Stimulated activated CD8-positive, alpha-beta memory T cell treated with anti-CD3 and anti-CD28 coated beads, Interleukin-12 subunit alpha, Interleukin-12 subunit beta, amount 100 ng/mL, for 1 hour (primary cell): ENCODE results near the gene ATG12.
"Not testable (repeated sequence)": the region's sequence is repeated elsewhere in the genome, so short reads cannot be mapped to it uniquely, and the experiment has no call there.

Source experiments
- DNase-seq: peaks from one replicate; pipeline ENCODE4 v3.0.0-alpha.2; 2020; ENCODE audit warnings: low read depth

Gene ATG12

DNA sequence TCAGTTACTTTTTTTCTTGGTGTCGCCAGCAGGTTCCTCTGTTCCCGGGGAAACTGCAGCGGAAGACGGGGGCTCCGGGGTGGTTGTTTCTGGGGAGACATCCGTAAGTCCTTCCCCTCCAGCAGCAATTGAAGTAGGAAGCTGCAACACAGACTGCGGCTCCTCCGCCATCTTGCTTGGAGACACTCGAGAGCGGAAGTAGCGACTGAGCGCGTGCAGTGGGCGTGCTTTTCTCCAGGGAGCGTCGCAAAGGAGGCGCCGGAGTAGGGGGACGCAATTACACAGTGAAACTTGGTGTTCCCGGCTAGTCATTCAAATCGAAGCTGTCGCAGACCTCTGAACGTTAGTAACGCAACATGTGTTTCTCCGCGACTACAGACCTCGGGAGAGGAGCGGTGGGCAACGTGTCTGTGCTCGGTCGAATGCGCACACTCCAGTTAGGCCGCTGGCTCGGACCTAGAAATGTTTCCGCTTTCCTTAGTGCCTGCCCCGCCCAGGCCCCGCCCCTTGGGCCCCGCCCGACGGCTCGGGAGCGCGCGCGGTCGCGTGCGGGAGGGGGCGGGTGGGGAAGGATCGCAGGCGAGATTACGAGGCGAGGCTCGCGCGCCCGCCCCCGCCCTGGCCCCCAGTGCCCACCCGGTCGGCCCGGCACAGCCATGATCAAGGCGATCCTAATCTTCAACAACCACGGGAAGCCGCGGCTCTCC is at the start of gene ATG12, which contains the start of gene AP3S1:
Gene ATG12, minus strand, starts transcription at position 184 of the 707 bp plus-strand sequence. Its CDS starts 13 bp downstream, at position 171.
Gene AP3S1, plus strand, starts transcription at position 554 of the 707 bp plus-strand sequence. Its CDS starts 103 bp downstream, at position 657.
- peak; percentile 84 for DNase-seq

DNA sequence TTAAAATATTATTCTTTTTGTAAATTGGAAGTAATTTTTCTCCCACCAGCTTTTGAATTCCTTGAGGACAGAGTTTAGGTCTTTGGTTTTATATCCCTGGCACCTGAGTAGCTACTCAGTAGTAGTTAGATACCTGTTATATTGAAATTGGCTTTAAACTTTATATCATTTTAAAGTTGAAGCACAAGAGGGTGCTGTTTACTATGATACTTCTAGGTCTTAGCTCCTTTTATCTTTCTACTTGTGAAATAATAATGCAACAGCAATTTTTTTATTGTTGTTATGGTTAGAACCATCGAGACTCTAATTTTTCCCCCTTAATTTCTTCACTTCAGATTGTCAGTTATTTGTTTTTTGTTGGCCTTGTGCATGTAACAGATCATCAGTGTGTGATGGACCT is 46.7 kb upstream of the ATG12 start:
- DNase-seq = no peak

DNA sequence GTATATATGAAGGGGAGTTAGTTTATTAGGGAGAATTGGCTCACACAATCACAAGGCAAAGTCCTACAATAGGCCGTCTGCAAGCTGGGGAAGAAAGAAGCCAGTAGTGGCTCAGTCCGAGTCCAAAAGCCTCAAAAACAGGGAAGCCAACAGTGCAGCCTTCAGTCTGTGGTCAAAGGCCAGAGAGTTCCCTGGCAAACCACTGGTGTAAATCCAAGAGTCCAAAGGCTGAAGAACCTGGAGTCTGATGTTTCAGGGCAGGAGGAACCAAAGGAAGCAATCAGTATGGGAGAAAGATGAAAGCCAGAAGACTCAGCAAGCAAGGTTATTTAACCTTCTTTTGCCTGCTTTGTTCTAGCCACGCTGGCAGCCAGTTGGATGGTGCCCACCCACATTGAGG is 43.8 kb upstream of the ATG12 start:
- DNase-seq = not testable (repeated sequence)

DNA sequence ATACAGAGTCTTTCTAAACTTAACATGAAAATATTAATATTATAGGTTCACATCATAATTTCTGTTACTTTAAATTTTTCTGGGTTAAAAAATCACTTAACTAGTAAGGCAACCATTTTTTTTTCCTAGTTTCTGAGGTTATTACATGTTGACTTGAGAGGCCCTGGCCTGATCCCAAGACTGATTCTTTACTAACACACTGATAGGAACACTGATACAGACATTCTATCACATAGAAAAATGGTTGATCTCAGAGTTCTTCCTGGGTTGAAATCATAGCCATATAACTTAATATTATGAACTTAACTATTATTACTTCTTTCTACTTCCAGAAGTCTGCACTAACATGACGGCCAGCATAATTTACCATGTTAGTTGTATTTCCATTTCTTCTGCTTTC is 43.3 kb upstream of the ATG12 start:
- no peak for DNase-seq

DNA sequence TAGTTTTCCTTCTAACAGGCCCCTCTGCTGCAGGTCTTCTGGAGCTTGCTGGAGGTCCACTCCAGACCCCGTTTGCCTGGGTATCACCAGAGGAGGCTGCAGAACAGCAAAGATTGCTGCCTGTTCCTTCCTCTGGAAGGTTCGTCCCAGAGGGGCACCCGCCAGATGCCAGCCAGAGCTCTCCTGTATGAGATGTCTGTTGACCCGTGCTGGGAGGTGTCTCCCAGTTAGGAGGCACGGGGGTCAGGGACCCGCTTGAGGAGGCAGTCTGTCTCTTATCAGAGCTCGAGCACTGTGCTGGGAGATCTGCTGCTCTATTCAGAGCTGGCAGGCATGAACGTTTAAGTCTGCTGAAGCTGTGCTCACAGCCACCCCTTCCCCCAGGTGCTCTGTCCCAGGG is 41.1 kb upstream of the ATG12 start:
- not testable (repeated sequence) for DNase-seq

DNA sequence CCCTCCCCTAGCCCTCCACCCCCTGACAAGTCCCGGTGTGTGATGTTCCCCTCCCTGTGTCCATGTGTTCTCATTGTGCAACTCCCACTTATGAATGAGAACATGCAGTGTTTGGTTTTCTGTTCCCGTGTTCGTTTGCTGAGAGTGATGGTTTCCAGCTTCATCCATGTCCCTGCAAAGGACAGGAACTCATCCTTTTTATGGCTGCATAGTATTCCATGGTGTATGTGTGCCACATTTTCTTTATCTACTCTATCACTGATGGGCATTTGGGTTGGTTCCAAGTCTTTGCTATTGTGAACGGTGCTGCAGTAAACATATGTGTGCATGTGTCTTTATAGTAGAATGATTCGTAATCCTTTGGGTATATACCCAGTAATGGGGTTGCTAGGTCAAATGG is 36.0 kb upstream of the ATG12 start:
- not testable (repeated sequence) for DNase-seq

DNA sequence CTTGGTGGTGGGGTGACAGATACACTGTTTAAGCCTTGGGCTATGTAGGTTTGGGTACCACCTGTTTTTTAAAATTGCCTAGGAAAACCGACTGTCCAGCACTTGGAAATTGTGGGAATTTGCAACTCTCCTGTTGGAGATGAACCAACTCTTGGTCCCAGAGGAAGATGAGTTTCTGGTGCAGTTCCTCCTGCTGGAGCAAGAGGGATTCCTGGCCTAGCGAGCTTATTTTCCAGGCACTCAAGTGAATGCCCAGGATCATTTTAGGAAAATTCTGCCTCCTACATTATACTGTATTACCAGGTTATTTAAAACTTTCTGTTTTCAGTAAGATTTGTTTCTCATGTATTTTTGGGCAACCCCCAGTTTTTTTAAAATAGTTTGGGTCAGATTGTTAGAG is 34.1 kb upstream of the ATG12 start:
- no peak for DNase-seq

DNA sequence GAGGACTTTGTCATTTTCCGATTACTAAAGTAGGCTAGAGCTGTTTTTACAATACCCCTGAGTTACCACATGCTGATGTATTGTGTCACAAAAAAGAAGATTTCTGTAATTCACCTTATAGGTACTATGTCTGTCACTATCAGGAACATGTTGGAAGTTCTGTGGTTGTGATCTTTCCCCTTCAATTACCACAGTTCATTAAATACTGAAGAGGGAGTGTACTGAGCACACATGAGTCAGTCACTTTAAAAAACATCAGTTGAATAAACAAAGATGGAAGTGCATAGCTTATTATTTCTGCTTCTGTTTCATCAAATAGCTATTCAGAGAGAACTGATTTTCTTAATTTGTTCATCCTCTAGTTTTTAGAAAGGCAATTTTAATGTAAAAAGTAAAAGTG is 32.0 kb upstream of the ATG12 start:
- no peak for DNase-seq

DNA sequence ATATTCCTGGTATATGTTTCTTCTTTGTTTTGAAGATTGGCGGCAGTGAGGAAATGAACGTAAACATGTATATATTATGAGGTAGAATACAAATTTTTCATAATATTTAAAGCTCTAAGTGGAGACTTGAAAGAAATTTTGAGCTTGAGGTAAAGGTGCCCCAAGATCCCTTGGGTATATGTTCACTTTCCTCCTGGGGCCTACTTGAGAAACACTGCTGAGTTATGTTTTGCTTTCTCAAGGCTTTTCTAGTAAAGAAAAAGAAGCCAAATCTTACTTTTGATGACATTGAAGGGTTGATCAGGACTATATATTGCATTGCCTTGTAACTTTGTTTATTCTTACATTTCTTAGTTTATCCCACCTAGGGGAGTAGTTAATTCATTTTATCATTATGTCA is 31.1 kb upstream of the ATG12 start:
- no peak for DNase-seq

DNA sequence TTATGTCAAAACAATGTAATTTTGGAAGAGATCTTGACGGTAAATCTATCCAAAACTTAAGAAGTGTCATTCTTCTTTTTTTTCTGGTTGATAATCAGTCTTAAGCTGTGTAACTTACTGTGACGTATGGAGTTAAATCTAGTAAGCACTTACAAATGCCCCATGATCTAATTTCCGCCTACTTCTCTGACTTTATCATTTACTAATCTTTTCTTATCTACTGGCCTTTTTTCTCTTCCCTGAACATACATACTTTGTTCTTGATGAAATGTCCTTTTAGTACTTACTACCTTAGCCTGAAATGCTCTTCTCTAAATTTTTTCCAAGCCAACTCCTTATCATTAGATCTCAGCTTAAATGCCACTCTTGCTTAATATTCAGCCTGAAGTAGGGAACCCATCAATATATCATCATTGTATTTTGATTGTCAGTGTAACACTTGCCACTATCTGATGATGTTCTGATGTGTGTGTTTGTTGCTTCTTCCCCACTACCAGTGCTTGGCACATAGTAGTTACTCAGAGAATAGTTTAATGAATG is 28.0 kb upstream of the ATG12 start:
- DNase-seq = no peak

DNA sequence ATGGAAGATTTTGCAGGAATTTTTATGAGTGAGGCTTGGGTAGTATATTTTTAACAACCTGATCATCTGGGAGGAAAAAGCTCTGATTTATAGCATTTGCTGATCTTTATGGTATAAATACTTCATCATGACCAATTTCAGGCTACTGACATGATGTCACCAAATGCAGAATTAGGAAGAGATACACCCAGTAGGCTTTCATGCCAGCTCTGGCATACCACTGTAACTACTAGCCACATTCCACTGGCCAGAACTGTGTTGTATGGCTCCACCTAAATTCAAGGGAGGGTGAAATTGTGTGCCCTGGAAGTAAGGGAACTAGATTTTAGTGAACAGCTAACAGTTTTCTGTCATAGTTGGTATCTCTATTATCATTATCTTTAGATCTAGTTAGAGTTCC is 18.0 kb upstream of the ATG12 start:
- DNase-seq = no peak

DNA sequence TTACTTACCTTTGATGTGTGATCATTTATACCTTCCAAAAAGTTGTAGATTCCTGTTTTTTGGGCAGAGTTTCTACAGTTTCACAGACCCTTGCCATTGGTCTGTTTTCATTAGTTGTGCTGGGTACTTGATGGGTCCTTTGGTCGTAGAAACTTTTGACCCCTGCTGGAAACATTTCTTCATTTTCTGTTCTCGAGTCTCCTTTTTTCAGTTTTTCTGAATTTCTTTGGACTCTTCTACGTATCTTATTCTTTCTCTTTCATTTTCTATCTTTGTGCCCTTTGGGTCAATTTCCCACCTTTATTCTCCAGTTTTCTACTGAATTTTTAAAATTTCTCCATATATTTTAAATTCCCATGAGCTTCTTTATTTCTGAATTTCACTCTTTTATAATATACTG is 17.0 kb upstream of the ATG12 start:
- DNase-seq = no peak

DNA sequence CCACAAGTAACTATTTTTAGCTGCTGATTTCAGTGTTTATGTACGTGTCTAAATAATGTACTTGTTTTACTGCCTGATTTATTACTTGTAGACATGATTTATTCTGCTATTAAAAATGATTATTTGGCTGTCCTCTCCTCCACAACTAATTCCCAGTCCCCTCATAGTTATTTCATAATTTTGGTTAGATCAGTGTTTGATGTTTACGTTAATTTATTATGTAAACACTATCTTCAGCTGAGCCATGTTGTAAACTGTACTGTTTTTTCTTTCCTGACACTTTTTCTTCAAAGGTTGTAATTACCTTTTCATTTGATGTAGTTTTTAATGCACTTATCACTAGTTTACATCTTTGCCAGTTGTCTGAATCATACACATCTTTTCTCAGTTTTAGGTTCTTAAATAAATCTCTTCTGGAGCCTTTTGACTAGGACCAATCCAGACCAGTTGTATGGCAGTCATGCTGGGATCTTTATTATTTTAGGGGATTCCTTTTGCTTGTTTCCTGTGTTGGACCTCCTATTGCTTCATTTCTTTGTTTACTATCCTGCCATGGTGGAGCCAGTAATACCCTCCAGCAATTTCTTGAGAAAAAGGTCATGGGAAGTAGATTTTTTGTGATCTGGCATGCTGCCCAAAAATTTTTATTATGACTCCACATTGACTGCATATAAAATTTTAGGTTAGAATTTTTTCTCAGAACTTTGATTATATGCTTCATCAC is 16.4 kb upstream of the ATG12 start:
- DNase-seq = no peak

DNA sequence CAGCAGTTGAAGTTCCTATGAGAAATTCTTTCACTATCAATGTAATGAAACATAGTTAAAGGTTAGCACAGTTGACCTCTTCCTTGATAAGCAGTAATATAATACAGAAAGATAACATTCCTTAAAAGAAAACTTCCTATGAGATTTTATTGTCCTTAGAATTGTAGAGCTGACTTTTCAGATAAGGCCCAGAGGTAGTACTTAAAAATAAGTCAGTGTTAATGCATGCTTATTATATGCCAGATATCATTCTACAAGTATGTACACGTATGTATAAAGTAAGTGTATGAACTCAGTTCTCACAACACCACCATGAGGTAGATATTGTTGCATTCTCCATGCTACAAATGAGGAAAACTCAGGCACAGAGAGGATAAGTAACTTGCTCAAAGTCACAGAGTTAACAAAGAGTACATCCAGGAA is 15.7 kb upstream of the ATG12 start:
- DNase-seq = no peak

DNA sequence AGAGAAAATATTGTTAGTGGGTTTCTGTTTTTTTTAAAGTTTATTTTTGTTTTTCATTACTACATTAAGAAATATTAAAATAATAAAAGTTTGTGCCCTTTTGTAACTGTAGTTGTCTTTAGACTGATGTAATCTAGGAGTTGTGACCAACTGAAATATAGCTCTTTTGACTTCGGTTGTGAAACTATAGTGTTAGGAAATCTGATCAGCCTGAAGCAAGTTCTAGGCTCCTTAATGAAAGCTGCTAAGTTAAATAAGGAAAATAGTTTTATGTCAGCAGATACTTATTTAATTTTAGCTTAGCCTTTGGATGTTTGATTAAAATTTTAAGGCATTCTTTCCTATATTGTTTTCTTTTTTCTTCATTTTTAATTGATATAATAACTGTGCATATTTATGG is 14.6 kb upstream of the ATG12 start:
- no peak for DNase-seq

DNA sequence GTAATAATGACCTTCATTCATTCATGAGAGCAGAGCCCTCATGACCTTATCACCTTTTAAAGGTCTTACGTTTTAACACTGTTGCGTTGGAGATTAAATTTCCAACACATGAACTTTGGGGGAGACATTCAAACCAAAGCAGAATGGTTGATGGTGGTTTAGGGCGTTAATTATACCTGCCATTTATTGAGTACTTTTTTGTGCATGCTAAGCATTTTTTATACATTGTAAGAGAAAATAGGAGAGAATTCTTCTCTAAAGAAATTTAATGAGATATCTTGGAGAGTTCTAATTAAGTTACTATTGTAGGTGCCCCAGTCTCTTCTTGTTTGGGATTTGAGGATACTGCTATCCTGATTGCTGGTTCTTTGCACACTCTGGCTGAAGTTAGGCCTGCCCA is 12.8 kb upstream of the ATG12 start:
- no peak for DNase-seq

DNA sequence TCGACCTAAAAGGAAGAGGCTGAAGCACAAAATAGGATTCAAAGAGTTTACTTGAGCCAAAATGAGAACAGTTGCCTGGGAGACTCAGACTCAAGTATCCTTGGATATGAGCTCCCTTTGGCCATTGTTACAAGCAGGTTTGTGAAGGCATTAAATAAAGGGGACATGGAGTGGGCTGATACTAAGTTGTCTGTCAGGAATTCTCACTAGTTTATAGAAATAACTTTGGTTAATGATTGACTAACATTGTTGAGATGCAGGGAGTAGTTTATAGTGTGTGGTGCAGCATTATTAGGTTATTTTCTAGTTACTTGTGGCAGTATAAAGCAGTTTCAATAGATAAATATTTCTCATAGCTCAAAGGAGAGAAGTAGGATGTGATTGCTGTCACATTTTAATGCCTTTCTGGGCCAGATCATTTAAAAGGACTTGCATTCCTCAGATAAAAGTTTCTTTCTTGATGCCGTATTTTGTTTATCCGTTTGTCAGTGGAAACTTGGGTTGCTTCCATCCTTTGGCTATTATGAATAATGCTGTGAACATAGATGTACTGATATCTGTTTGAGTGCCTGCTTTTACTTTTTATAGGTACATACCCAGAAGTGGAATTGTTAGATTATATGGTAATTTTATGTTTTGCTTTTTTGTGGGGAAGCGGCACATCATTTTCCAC is 9.5 kb upstream of the ATG12 start:
- DNase-seq = no peak

DNA sequence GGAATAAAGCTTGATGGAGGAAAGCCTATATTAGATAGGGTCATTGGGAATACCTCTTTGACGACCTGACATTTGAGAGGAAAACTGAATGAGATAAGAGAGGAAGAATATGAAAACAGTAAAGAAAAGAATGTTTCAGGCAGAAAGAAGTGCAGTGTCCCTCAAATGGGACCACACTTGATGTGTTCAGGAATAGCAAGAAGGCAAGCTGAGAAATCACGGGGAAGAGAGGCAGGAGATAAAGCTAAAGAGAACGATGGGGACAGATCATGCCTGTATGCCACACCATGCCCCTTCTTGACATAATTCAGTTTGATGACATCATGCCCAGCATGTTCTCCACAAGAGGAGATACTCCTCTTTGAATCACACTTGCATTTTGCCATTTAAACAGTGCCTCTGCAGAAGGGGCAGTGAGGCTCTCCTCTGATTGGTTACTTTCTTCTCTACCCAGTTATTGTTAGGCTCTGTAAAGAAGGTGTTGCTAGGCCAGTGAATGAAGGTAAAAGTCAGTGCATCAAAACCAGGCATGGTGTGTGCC is 8.0 kb upstream of the ATG12 start:
- no peak for DNase-seq

DNA sequence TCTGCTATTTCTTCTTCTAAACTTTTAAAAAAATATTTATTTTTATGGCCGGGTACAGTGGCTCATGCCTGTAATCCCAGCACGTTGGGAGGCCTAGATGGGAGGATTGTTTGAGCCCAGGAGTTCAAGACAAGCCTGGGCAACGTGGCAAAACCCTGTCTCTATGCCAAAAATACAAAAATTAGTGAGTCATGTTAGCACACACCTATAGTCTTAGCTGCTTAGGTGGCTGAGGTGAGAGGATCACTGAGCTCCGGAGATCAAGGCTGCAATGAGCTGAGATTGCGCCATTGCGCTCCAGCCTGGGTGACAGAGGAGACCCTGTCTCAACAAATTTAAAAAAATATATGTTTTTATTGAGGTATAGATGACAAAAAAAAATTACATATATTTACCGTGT is 5.9 kb upstream of the ATG12 start:
- DNase-seq = no peak

DNA sequence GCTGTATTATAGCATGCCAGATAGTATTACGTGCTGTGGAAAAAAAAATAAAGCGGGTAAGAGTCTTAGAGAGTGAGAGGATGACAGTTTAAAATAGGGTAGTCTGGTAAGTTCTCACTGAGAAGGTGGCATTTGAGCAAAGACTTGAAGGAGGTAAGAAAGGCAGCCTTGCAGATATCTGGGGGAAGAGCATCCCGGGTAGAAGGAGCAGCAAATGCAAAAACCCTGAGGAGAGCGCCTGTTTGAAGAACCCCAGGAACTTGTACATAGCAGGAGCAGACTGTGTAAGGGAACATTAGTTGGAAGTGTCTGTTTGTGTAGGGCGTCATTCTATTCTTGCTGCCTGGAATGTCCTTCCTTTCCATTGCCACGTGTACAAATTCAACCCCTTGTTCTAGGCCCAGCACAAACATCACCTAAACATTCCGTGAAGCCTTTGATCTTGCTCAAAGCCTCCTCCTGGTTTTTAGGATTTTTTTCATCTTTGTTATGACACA is 3.0 kb upstream of the ATG12 start:
- DNase-seq = no peak

DNA sequence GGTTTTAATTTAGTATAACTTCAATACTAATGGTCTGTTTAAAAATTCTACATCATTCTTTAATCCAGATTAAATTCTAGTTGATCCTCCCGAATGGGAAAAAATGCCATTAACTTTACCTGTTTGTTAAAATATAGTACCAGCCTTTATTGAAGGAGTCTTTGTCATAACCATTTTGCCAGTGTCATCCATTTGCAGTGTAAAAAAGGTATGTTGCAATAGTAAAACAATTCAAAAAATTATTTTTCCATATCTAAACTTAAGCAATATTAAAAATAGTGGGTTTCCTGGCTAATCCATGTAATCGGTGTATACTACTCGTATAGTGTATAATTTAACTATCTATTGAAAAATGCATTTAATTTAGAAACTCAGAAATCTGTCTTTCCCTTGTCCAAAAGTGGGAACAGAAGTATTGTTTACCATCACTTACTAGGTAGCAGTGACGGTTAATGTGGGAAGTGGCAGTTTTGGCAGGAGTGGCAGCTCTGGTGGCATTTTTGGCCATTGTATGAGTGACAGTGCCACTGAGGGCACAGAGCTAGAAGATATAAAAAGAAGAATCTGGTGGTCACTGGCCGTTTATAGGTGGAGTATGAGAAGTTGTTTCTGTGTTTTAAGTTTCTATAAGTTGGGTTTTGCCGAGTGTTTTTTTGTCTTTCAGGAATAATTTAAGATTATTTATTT is 2.2 kb upstream of the ATG12 start:
- DNase-seq = no peak

DNA sequence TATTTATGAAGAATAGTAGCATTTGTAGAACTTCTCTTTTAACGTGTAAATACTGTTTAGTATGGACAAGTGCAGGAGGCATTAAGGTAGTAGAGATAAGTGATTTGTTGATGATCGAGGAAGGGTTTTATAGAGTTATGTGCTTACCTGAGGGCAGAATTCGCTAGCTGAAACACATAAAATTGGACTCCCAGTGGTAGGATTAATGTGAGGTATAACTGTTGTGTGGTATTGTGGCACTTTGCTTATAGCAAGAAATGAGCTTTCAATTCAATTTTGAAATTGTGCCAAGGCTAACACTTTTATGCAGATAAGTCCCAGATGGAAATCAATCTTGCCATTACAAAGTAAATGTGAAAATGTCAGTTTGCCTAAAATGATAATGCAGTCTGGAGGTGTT is 1.6 kb upstream of the ATG12 start:
- no peak for DNase-seq
